HTERT RPE-1 (cell line): ENCODE measurements around the gene GALNT2.

Source experiments
- in situ Hi-C: fragments of 300-500 bp; cut with MboI; formaldehyde crosslinking; loops from 4 replicates; pipeline ENCODE4 v1.14.3; 2020; ENCODE audit warnings: low sequenced_read_pairs

The GALNT2 gene

DNA sequence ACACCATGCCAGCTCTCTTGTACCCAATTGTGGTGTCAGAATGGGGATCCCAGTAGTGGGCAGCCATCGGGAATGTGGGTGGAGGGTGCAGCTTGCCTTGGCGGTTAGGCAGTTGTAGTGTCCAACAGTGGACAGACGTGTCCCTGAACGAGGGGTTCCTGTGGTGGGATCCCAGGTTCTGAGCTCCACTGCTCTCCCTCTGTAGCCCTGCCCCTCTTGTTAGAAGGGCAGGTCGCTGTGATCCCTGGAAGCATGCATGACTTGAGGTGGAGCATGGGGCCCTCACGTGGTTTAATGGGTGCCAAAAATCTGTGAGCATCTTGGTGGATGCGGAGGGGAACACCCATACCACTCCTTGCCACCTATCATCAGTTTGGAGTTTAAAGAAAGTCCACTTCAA is 4.3 kb downstream of the GALNT2 start:
- in situ Hi-C loops = no loop called here

DNA sequence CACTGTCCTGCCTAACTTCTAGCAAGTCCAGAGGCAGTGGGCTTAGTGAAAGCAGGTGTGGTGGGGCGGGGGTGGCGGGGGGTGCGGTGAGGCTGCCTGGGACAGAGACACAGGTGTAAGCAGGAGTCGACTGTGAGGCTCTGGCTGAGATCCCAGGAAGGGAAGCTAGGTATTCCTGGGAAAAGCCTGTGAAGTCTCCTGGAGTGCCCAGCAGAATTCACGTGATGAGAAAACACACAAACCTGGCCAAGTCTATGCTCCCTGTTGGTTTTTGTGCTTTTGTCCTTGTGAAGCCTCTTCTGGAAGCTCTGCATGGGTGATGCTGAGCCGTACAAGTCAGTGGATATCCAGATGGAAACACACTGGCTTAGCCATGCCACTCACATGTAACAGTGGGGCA is 5.3 kb downstream of the GALNT2 start:
- in situ Hi-C loops = no loop called here

DNA sequence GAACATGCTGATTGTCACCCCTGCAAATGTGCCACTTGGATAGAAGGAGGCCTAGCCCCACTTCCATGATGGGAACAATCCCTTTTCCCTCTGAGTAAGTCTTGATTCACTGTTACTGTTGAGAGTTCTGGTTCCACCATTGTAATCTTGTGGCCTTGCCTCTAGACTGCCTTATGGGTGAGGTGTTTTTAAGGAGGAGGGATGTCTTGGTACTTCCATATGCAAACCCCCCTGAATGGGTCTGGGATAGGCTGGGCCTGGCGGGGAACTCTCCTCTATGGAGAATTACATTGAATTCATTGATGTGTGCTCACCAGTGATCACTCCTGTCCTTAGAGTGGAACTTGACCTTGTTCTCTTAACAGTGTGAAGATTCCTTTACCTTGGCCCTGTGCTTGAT is 5.8 kb downstream of the GALNT2 start:
- in situ Hi-C loops = no loop called here

DNA sequence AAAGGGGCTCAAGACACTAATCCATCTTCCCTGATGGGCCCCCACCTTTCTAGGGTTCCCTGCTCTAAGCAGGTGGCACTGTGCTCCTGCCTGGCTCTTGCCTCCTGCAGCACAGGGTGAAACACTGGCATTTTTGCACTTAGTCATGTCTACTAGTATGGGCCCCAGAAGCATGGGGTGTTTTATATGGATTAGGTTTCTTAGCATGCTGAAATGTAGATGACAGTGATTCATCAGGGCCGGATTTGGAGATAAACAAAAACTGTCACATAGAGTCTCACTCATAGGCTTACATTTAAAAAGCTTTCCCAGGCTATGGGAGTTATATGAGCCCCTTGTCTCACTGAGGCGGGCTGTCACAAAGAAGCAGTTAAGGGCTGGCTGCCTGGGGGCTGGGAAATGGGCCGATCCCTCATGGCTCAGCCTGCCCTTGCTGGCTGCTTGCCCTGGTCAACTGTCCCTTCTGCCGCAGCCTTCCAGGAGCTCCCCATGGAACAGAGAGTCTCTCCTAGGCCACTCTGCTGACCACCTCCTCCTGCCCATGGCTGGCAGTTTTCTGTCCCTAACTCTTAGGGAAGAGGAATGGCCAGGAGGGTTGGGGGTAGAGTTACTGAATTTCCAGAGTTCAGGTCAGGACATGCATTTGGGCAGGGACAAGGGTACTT is 6.5 kb downstream of the GALNT2 start:
- in situ Hi-C loops = no loop called here

DNA sequence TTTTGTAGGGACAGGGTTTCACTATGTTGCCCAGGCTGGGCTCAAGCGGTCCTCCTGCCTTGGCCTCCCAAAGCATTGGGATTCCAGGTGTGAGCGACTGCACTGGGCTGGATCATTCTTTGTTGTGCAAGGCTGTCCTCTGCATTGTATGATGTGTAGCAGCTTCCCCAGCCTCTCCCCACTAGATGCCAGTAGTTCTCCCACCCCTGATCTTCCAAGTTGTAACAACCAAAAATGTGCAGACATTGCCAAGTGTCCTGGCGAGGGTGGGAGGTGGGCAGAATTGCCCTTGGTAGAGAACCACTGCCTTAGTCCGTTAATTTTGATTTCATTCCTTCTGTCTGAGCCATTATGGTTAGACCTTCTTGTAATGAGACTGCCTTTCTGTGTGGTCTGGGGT is 7.2 kb downstream of the GALNT2 start:
- in situ Hi-C loops = no loop called here

DNA sequence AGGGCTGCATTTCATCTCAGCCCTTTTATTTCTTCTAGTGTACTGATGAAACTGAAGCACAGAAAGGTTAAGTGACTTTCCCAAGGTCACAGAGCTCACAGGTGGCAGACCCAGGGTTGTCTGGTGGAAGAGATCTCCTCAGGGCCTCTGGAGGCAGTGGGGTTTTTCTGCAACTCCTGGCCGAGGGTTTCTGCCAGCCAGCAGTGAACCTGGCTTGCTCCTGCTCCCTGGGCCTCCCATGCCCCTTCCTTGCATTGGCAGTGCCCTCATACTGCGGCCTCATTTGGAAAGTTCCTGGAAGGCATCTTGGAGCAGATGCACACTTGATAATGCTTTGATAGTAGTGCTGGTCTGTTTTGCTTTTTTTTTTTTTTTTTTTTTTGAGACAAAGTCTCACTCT is 7.7 kb downstream of the GALNT2 start:
- in situ Hi-C loops = no loop called here

DNA sequence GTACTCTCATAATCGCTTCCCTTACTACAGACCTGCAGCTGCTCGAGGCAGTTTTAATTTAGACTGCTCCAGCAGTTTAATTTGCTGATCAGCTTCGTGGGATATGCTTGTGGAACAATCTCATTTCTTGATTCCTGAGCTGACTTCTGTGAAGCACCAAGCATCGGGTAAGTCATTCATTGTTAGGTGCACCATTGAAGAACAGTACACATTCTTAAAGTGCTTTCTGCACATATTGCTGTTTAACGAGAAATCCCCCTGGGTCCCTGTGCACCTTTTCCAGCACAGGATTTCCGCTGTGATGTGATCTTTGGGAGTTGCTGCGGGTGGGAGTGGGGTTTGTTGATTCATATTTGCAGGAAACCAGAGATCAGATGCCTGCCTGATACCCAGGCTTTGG is 9.1 kb downstream of the GALNT2 start:
- in situ Hi-C loops = no loop called here

DNA sequence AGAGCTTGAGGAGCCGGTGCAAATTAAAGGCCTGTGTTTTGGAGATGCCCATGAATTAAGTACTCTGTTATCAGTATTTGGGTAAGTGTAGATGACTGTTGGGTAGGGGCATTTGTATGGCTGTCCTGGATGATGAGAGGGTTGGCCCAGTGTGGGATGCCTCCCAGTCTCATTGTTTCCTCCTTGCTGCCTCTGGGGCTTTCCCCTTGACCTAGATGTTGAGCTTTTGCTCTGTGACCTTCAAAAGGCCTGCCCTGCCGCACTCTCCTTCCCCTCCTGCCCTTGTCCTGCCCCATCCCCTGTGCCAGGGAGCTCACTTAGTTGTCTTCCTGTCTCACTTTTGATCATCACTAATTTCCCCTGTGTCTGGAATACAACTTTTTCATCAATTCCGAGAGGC is 10.0 kb downstream of the GALNT2 start:
- in situ Hi-C loops = no loop called here

DNA sequence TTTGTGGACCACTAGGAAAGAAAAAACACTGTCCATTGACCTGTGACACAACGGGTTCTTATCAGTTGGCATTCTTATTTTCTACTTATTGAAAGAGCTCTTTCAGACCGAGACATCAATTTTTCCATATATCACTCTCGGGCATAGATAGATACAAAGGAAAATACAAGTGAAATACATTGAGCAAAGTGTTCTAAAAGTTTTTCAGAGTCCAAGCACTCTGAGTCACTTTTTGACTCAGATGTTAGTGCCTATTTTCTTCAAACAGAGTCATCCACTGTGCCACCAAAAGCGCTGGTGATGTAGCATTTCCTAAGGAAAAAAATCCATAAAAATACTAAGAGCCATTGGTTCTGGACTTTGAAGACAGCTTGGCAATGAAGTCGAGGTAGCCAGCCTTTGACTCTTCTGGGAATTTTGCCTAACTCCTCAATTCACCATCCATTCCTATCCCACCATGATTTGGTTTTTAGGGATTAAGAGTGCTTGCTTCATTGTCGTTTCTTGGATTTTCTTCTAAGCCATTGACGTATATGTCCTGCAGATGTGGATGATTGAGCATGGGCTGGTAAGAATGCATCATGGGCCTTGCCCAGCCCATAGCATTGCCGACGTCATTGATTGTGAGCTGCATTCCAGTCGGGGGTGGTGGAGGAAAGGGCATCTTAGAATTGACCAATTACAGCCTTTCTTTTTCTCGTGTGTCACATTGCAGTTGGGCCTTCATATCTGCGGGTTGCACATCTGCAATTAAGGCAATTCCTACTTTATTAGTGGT is 10.6 kb downstream of the GALNT2 start:
- in situ Hi-C loops = no loop called here

DNA sequence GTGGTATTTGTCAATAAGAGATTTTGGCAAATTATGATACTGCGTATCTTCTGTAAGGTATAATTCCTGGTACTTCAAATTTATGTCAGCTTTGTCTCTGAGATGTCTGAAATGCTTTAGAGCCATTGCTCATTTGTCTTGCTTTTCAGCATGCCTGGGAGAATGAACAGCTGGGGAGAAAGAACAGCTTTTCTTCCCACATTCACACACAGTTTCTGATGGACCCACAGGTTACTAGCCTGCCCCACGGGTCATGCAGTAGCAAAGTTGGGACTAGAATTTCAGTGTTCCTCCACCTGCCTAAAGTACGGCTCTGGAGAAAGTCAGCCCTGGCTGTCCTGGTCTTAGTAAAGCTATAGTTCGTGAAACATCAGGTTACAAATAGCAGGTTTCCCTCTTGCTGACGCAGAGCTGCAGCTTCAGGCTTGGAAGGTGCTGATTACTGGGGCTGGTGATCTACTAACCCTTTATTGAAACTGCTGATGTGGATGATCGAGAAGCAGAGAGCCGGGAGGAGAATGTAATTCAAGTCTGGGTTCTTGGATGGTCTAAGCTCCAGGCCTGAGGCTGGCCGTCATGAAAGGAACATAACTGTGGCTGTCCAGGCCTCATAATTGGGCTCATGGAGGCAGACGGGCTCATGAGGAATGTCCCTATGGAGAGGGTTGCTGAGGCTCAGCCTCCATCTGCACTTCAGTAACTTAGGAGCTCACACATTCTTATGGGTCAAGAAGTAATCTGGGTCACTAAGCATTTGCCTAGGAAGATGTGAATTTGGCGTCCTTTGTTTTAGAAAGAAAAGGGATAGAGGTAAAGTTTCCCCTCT is 12.4 kb downstream of the GALNT2 start:
- in situ Hi-C loops = no loop called here

DNA sequence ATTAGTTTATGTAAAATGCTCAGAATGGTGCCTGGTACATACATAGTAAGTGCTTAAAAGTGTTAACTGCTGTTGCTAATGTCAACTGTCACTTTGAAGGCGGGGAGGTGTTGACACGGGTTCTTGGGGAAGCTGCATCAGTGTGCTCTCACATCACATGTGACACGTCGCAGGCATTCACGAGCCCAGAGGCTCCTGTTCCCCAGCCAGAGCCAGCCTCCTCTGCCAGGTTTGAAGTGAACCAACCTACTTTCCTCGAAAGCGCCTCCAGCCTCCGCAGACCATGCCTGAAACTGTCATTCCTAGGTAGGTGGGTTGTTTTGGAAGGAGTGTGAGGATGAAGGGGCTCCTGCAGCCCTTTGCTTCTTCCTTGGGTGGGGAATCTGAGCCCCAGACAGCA is 13.8 kb downstream of the GALNT2 start:
- in situ Hi-C loops = no loop called here

DNA sequence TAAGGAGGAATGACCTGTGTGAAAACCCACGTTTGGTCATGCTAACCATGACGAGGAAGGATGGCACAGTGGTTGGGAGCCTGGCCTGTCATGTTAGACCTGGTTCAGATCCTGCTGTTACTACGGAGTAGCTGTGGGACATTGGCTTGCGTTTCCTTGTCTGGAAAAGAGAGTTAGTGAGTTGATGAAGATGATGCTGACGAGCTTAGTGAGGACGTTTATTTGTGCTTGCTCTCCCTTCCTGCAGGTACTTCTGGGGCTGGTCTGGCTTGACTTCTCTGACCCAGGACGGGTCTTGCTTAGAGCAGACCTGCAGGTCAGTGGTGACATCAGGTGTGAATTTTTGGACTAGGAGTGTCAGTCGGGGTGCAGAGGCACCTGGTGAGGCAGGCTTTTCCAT is 14.7 kb downstream of the GALNT2 start:
- in situ Hi-C loops = no loop called here

DNA sequence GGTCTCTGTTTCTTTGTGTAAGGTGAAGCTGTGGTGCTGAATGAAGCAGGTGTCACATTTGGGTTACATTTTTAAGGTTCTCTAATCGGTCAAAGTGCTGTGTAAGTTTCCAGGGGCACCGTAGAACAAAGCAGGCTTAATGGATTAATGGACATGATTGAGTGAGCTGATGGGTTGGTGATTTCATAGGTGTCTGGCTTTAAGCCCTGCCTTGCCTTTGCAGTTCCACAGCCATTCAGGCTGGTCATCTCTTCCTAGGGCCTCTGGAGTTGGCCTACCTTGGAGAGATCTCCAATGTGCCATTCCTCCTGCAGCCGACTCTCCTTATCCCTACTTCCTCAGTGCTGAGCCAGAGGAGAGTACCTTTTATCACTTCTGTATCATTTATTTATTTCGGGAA is 15.2 kb downstream of the GALNT2 start:
- in situ Hi-C loops = no loop called here

DNA sequence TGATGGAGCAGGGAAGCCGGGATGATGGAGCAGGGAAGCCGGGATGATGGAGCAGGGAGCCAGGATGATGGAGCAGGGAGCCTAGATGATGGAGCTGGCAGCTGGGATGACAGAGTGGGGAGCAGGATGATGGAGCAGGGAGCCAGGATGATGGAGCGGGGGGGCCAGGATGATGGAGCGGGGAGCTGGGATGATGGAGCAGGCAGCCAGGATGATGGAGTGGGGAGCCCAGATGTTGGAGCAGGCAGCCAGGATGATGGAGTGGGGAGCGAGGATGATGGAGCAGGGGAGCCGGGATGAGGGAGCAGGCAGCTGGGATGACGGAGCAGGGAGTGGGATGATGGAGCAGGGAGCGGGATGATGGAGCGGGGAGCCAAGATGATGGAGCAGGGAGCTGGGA is 16.0 kb downstream of the GALNT2 start:
- in situ Hi-C loops = no loop called here

DNA sequence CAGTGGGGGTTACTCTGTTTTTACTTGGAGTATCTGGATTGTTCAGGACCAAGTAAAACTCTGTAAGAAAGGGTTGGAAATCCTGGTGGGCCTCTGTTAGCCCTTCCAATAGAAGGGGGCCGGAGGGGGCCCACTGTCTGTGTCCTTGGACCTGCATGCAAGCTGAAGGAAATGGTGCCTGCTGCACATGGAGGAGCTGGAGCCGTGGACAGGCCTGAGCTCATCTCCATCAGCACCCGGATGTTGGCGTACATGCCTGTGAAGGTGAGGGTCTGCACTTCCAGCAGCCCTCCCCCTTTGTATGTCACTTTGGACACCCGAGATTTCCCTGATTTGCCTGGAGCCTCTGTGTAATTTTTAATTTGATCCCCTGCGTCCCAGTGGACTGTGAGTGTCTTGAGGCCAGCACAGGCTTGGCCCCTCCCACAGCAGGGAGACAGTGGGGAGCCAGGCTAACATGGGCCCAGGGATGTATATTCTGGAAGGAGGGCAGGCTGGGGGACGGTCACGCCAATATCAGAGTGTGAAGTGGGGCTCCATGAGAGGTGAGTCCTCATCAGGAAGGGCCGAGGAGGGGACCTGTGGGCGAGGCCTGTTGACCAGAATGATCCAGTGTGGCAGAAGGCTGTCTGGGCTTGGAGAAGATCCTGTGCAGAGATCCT is 16.8 kb downstream of the GALNT2 start:
- in situ Hi-C loops = no loop called here

DNA sequence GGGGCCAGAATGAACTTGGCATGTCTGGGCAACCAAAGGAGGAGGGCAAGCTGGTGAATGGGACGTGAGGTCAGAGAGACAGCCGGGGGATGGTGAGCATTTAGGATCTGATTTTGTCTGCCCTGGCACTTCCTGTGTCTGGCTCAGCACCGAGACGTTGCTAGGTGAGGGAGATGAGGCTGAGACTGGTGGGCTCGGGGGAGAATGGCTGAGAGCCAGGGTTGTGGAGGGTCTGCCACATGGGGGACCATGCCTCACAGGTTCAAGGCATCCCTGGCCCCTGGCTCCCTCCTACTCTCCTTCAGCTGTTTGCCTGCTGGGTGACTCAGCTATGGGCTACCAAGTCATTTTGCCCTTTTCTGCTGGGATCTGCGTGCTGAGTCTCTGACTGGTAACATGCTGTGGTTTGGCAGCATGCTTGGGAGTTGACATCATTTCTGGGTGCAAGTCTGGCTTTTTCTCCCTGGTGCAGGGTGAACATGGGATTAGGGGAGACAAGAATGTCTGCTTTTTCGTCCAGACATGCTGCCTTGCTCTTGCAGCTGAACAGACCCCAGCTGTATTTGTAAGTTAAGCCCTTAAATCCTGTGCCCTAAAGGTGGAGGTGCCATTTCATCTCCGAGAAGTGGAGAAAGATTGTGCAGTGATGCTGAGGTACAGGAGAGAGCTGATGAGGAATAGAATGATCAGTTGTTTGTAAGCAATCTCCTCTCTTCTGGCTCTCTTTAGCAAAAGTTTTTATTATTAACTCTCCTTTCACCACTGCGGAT is 17.6 kb downstream of the GALNT2 start:
- in situ Hi-C loops = no loop called here

DNA sequence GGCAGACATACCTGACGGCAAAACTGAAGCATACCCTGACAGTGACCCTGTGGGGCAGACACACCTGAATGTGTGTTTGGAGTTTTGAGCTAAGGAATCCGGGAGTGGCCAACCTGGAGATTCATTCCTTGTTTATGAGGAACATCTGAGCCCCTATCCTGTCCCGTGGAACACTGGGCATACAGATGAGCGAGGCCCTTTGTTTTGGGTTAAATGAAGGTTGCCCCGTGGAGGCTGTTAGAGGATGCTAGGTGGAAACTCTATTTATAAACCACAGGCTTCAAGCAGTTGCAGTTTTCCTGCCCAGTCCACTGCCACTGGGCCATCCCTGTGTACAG is 18.1 kb downstream of the GALNT2 start:
- in situ Hi-C loops = no loop called here

DNA sequence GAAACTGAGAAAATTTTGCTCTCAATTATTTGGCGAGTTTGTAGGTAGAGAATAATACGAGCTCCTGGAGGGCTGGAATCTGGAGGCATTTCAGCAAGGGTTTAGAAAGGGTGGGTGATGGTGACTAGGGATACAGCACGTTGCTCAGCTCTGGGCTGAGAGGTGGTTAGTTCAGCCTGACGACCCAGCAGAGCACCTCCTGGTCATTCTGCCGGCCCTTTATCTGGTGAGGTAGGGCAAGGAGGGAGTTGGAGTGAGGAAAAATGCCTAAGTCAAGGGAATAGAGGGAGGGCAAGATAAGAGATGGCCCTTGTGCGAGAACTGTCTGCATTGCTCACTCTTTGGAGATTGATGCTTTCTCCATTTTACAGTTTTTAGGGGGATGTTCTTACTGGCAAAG is 19.1 kb downstream of the GALNT2 start:
- in situ Hi-C loops = no loop called here

DNA sequence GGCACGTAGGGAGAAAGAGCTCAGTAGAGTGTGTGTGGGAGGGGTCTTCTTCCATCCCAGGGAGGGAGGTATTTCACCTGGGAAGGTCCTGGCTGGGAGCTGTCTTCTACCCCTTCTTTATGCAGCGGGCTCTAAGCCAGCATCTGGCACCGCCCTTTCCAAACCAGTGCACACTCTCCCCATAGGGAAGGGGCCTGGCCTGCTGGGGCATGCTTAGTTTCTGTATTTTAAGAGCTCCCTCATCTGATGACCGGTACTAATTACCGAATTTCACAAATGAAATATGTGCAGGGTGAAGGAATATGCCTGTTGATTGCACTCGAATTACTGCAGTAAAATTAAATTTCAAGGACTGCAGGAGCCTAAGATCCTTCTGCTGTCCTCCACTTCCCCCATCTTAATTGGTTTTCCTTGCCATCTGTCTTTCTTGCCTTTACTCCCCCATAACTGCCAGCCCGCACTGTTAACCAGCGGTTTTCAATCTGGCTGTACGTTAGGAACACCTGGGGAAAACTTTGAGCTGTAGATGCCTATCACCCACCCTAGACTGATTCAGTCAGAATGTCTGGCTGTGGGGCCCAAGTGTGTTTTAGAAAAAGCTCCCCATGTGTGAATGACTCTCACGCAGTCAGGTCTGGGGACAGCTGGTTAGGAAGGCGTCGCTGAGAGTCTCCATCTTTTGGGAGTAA is 20.1 kb downstream of the GALNT2 start:
- in situ Hi-C loops = no loop called here

DNA sequence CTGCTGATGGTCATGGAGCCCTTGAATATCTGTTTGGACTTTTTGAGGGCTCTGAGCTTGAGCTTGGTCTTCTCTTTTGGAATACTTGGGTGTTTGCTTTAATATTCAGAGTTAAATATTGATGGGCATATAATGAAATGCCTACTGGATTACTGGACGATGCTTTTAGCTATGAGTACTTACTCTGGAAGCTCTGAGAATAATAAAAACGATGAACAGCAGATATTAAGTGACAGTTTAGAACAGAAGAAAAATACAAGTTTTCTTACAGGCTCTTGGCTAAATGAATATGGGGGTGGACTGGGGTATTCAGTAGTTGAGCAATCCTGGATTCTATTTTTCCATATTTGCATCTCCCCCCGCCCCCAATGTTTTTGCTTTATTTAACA is 20.7 kb downstream of the GALNT2 start:
- in situ Hi-C loops = no loop called here
